Activated CD4-positive, CD25-positive, alpha-beta regulatory T cell treated with anti-CD3 and anti-CD28 coated beads, Interleukin-2, amount 50 U/mL, for 16 hours (primary cell): ENCODE results near the gene SIPA1L3.
"Not testable (repeated sequence)": the region's sequence is repeated elsewhere in the genome, so short reads cannot be mapped to it uniquely, and the experiment has no call there.

ENCODE experiments used
- DNase-seq: peaks from one replicate; pipeline ENCODE4 v3.0.0-alpha.2; 2020; ENCODE audit warnings: low read depth, low spot score

The SIPA1L3 gene

DNA sequence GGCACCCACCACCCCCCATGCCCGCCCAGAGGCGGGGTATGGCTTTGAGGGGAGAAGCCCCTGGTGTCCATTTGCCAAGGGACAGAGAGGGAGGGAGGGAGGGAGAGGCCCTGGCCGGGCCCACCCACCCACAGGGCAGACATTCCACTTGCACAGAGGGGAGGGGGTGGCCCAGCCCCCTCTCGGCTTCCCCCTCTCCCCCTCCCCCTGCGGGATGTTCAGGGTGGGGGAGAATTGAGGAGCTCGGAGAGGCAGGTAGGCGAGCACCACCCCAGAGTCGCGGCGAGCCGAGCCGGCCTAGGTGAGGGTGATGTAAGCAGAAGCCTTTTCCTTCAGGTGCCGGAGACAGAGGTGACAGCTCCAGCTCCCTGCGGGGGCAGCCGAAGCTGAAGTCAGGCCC, 304.8 kb downstream of the SIPA1L3 start:
- no peak for DNase-seq

DNA sequence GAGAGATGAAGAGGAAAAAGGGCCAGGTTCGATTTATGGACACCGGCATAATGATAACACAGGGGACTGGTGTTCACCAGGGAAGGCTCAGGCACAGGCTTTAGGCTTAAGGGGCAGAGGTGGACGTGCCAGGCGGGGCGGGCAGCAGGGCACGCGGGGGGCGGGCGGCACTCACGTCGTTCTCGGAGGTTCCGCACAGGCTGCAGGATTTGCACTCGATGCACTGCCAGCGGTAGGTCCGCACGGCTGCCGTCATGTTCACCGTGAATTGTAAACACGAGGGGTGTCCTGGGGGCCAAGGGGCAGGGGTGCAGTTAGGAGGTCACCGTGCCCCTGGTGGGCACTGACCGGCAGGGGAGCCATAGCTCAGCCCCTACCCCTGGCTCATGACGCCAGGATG, 306.5 kb downstream of the SIPA1L3 start:
- no peak for DNase-seq

DNA sequence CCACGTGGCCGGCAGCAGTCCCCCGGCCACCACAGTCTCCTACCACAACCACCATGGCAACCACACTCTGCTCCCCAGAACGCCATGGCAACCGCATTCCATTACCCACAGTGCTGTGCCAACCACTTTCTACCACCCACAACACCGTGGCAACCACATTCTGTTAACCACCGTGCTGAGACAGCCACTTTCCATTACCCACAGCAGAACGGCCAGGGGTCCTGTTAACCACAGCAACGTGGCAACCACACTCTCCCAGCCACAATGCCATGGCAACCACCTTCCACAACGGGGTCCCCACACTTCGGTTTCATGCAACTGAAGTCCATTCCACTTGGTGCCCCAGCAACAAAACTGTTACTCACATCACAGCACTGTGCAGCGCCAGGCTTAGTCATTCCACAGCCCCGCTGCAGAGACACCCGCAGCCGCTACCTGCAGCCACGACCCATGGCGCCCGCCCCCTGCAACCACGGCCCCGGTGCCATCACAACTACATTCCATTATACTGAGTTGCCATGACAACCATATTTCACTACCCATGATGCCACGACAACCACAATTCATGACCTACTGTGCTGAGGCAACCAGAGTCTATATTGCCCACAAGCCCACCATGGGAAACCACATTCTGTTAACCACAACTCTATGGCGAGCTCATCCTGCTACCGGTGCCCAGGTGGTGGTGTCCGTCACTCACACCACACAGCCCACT, 307.1 kb downstream of the SIPA1L3 start:
- DNase-seq: peak; percentile 11

DNA sequence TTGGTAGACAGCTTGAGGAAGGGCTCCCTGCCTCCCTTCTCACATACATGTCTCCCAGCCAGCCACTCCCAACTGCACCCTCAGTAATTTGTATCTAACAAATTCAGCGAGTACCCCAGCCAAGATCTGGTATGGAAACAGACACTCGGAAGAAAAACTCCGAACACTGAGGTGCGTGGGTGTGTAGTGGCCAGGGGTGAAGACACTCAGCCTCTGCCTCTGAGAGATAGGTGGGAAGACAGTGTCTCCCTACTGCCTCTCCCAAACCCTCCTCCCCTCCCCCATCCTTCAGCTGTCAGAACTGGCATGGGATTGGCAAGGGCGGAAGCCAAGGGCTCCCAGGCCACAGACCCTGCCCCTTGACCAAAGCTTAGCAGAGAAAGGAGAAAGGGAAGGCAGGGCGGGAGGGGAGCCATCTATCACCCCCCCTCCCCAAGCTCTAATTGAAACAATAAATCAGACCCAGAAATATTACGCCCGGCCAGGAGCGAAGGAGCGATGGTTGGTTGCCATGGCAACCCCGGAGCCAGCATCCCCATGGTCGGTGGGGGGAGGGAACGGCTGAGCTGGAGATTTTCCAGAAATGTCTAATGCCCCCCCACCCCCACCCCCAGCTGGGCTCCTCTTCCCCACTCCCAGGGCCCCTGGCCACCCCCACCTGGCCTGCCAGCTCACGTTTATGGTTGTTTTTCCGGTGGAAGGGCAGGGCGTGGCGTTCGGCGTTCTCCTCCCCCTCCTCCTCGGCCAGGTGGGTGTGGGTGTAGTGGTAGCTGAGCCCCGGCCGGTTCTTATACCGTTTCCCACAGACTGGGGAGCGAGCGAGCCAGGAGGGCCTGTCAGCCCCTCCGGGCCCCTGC, 310.0 kb downstream of the SIPA1L3 start:
- no peak for DNase-seq

DNA sequence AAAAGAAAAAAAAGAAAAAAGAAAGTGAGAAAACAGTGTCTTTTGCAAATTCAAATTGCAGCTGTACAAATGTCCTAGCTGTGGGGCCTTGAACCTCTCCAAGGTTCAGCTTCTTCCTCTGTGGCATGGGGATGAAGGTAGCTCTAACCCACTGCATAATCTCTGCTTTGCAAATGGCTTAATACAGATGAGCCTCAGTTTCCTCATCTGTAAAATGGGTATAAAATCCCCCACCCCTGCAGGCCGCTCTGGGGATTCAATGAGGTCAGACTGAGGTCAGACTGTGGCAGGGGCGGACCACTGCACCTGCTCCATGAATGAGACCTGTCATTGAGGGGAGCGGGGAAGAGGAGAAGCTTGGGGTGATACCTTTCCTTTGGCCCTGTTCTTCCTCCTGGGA, 311.2 kb downstream of the SIPA1L3 start:
- DNase-seq: no peak

DNA sequence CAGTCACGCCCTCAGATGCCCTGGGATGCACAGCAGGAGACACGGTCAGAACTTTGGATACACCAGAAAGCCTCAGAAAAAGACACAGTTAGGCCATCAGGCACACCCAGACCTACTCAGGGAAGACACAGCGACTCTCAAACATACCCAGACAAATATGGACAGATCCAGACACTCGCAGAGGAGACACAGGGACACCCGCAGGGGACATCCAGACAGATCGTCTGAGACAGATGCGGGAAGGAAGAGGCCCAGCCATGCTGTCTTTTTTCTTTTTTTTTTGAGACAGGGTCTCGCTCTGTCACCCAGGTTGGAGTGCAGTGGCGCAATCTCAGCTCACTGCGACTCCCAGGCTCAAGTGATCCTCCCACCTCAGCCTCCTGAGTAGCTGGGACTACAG, 312.2 kb downstream of the SIPA1L3 start:
- DNase-seq: no peak

DNA sequence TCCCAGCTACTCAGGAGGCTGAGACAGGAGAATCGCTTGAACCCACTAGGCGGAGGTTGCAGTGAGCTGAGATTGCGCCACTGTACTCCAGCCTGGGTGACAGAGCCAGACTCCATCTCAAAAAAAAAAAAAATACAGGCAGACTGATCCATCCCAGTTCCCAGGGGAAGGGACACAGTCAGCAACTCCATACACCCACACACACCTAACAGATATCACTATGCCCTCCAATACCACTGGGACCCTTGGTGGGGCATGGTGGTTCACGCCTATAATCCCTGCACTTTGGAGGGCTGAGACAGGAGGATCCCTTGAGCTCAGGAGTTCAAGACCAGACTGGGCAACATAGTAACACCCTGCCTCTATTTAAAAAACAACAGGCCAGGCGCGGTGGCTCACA, 314.4 kb downstream of the SIPA1L3 start:
- DNase-seq: no peak

DNA sequence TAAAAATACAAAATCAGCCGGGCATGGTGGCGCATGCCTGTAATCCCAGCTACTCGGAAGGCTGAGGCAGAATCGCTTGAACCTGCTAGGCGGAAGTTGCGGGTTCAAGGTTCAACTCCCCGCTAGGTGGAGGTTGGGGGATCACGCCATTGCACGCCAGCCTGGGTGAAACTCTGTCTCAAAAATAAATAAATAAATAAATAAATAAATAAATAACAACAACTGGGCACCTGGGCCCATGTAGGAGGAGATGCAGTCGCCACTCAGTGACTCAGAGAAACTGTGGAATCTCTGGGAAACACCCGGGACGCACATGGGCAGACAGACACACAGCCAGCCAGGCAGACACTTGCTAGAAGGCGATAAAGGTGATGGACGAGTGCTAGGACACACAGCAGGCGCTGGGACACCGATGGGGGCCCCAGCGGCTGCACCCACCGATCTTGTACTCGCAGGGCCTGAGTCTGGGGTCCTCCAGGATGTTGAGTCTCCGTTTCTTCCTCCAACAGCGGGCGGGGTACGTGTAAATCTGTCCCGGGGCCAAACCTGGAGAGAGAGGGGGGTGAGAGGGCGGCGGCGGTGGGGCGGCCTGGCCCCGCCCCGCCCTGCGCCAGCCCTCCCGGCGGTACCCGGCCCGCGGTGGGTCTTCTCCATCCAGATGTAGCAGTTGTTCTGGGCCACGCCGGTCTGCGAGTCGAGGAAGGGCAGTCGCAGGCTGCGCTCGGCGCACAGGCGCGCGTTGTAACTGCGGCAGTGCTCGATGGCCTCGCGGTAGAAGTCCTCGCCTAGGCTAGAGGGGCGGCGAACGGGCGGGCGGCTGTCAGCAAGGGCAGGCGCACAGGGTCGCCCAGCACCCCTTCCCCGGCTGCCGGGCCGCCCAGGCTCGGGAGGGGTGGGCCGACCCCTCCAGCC, 315.2 kb downstream of the SIPA1L3 start:
- DNase-seq: no peak

DNA sequence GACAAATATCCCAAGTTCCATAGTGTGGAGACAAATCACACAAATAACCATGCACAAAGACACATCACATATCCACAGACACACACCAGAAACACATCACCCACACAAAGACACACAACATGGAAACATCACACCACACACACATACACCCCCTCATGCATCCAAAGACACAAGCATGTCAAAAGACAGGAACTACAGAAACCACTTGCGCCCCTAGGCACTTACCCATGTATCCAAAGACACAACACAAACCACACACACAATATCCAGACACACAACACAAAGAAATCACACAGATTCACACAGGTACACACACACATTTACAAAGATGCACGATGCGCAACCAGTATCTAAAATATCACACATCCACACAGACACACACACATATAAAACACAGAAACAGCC, 316.1 kb downstream of the SIPA1L3 start:
- DNase-seq: no peak

DNA sequence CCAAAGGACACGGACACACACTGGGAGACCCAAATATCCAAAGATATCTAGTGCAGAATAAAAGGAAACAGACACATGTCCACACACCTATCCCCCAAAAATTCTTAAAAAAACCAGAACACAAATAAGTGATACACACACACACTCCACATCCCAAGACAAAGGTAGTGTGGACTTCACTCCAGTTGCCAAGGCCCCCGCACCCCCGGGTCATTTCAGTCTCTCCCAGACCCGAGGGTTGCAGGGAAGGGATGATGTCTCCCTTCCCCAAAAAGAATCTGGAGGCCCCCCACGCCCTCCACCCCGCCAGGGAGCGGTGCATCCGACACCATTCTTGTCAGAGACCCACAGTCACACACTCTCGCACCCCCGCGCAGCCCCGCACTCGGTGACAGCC, 316.6 kb downstream of the SIPA1L3 start:
- no peak for DNase-seq

DNA sequence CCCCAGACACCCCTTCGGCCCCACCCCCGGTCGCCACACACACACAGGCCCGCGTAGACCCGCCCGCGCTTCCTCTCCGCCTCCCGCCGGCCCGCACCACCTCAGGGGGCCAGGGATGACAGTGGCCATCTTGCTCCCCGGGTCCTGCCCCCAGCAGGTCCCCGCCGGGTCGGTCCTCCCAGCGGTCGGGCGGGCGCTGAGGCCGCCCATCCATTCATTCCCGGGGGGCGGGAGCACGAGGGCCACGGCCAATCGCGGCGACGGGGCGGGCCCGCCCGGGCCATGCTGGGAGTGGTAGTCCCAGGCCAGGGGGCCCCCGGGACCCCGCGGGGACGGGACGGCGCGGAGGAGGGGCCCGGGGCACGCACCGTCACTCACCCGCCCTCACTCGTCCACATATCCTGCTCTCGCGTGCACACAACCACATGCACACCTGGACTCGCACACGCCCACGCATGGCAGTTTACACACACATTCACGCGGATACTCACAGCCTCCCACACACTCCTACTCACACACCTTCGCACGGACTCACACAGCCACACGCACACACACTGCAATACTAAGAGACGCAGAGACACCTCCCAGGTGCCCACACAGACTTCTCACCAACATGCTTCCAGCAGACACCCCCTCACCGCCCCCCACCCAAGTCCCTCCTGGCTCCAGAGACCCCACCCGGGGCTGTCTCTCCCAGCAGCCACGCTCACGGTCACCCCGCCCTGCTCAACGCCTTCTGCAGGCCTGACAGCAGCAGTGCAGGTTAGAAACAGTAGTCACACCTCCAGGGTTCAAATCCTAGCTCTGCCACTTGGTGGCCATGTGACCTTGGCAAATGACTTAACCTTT, 317.2 kb downstream of the SIPA1L3 start, which contains the start of gene DPF1:
TSS of gene DPF1 (minus strand) at position 209 of the 849 bp plus-strand sequence. CDS start at position 129, 80 bp downstream.
- DNase-seq: no peak

DNA sequence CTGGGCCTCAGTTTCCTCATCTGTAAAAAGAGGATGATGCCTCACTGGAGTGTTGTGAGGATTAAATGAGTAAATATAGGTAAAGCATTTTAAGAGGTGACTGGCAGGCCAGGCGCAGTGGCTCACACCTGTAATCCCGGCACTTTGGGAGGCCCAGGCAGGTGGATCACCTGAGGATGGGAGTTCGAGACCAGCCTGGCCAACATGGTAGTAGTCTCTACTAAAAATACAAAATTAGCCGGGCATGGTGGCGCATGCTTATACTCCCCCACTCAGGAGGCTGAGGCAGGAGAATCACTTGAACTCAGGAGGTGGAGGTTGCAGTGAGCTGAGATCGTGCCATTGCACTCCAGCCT, 317.8 kb downstream of the SIPA1L3 start:
- not testable (repeated sequence) for DNase-seq

DNA sequence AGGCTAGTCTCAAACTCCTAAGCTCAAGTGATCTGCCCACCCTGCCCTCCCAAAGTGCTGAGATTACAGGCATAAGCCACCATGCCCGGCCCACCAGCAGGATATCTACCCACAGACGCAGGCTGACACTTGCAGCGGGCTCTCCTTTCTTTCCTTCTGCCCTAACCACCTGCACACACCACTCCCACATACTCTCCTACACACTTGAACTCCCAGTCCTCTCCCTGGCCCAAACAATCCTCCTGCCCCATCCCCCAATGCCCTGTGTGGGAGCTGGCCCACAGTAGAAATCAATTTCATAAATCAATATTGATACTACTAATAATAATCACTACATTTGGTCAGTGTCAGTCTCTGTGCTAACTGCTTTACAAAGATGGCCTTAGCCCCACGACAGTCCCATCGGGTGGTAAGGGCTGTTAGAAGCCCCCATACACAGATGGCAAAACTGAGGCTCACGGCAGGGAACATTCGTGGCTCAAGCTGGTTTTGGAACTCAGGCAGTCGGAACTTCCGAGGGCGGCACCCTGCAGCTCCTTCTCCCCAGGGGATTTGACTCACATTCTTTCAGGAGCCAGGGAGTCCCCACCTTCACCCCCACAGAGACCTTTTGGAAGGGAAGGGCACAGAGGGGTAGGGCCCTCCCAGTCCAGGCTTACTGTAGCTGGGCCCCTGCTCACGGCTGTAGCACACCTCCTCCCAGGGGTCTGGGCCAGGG, 320.4 kb downstream of the SIPA1L3 start:
- no peak for DNase-seq

DNA sequence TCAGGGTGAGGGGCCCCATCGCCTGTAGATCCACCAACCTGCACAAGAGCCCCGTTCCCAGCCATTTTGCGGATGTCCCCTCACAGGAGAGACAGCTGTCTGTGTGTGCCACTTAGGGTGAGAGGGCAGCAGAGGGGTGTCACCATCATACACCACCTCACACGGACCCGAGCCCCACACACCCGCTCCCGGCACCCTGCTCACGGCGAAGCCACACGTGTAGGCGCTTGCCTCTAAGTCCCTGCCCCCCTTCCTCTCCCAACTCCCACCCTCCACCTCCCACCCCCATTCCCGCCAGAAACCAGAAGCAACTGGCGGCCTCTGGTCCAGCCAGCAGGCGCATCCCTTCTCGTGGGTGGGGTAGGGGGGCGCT, 321.0 kb downstream of the SIPA1L3 start:
- DNase-seq: no peak

DNA sequence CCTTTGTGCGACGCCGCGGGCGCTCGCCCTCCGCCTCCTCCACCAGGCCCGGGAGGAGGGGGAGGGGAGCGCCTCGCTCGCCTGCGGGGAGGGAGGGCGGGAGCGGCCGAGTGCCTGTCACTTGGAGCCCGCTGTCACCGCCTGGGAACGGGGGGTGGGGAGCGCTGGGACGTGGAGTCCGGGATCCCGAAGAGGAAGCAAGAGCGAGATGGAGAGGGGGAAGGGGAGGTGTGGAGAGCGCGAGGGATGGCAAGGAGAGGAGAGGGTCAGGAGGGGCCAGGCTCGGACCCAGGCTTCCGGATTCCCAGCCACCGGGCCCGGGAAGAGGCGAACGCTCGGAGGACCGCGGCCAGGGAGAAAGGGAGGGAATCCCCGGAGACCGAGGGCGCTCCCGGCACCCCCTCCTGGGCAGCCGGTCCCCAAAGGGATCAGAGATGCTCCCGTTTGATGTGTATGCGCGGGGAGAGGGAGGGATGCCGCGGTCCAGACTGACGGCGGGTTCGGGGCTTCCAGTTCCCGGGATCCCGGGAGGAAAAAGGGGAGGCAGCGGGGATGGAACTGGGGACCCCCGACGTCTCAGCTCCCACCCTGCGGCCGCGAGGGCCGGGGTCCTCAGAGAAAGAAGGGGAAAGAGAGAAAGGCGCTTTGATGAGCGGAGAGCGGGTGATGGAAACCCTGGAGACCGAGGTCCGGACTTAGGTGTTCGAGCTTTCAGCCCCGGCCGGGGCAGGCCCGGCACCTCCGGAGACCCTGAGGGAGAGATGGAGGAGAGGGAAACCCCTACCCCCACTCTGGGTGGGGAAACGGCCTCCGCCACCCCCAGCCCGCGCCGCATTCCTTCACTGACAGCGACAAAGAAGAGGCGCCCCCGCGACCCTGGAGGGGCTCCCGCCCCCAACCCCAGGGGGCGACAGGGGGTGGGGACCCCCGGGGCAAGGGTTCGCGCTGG, 321.8 kb downstream of the SIPA1L3 start:
- DNase-seq: no peak

DNA sequence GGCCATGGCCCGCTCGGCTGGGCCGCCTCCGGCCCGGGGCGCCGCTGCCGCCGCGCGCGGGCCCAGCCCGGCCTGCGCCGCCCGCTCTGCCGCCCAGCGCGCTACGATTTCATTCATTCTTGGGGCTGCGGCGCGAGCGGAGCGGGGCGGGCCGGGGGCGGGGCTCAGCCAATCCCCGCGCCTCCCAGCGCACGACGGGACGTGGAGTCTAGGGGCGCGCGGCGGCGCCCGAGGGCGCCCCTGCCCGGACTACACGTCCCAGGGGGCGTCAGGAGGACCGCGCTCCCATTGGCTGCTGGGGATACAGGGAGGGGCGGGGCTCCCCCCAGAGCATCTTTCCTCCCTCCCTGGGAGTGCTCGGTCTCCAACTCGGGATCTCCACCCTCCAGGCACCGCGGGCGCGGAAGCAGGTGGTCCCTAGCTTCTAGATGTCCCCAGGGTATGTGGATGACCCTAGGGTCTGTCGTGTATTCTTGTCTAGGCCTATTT, 322.6 kb downstream of the SIPA1L3 start:
- peak; percentile 40 for DNase-seq

DNA sequence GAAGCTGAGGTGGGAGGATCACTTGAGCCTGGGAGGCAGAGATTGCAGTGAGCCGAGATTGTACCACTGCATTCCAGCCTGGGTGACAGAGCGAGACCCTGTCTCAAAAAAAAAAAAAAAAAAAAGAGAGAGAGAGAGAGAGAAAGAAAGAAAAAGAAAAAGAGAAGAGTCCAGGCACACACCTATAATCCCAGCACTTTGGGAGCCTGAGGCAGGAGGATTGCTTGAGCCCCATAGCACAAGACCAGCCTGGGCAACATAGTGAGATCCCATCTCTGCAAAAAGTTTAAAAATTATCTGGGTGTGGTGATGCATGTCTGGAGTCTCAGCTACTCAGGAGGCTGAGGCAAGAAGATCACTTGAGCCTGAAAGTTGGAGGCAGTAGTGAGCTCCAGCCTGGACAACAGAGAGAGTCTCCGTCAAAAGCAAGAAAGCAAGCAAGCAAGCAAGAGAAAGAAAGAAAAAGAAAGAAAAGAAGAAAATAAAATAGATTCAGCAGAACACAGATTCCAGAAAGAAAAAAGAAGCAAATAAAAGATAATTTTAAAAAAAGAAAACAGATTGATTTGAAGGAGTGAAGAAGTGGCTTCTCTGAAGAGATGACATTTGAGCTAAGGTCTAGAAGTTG, 323.6 kb downstream of the SIPA1L3 start:
- not testable (repeated sequence) for DNase-seq

DNA sequence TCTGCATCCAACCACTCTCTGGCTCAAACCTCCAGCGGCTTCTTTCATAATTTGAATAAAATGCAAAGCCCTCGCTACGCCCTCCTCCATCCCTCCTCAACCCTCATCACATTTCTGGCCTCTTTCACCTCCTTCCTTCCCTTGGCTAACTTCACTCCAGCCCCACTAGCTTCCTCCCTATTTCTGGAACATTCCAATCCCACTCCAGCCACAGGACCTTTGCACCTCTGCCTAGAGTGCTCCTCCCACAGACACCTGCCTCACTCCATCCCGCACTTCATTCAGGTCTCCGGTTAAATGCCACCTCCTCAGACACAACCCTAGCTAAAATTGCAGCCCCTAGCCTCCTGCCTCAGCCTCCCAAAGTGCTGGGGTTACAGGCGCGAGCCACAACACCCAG, 324.9 kb downstream of the SIPA1L3 start:
- no peak for DNase-seq
